ENCODE measurements around the gene DIP2C.
"Not testable (repeated sequence)": the region's sequence is repeated elsewhere in the genome, so short reads cannot be mapped to it uniquely, and the experiment has no call there.

The DIP2C gene

DNA sequence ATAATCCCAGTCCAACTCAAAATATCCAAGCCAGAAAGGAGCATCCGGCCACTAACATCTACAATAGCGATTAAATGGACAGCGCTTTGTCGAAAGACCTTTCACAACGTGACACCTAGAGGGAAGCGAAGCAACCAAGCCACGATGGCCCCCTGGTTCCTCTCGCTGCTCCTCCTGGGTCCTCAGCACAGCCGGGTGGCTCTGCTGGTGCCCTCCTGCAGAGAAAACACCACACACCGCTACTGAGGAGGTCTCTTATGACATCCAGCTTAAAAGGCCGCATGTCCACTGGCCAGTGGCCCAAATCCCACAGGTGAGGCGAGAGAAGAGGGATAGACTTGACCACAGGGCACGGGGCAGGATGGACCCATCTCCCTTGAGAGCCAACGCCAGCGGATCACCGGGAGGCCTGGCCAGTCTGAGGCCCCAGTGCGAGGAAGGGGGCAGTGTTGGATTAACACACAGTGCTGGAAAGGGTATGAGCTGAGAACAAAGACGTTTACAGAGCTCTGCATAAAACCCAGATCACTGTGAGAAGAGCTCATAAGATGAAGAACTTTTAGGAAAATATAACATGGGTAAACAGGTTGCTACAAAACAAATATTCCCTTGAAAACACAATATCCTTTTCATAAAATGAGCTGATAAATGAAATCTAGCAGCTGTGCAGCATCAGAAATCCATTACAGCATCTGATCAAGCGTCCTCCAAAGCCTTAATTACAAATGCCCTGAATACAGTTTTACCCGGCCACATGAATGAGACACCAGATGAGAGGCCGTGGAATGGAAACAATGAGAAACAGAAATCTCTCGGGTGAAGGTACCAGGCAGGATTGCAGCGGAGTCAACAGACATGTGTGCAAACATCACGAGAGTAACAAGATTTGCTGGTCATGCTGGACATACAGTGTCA, 236.7 kb downstream of the DIP2C start:
- DNase-seq (ENCODE audit: low read depth), result no peak
- TF ChIP-seq, protein P1, sequence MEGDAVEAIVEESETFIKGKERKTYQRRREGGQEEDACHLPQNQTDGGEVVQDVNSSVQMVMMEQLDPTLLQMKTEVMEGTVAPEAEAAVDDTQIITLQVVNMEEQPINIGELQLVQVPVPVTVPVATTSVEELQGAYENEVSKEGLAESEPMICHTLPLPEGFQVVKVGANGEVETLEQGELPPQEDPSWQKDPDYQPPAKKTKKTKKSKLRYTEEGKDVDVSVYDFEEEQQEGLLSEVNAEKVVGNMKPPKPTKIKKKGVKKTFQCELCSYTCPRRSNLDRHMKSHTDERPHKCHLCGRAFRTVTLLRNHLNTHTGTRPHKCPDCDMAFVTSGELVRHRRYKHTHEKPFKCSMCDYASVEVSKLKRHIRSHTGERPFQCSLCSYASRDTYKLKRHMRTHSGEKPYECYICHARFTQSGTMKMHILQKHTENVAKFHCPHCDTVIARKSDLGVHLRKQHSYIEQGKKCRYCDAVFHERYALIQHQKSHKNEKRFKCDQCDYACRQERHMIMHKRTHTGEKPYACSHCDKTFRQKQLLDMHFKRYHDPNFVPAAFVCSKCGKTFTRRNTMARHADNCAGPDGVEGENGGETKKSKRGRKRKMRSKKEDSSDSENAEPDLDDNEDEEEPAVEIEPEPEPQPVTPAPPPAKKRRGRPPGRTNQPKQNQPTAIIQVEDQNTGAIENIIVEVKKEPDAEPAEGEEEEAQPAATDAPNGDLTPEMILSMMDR (IDR thresholded peaks at IDR 0.05; ENCODE audit: low read length, missing control alignments), result no peak
- no peak overlapping the region for H3K4me3 ChIP-seq (replicated peaks; ENCODE audit: low read depth, low read length)

- no peak for DNase-seq (ENCODE audit: low read depth)
- H3K4me3 ChIP-seq (replicated peaks; ENCODE audit: low read depth, low read length), result no peak overlapping the region
- TF ChIP-seq, protein P1 (IDR thresholded peaks at IDR 0.05; ENCODE audit: low read length, missing control alignments), result no peak
Measured at GRCh38 chr10:451856-452255, 237.6 kb downstream of the DIP2C start.

DNA sequence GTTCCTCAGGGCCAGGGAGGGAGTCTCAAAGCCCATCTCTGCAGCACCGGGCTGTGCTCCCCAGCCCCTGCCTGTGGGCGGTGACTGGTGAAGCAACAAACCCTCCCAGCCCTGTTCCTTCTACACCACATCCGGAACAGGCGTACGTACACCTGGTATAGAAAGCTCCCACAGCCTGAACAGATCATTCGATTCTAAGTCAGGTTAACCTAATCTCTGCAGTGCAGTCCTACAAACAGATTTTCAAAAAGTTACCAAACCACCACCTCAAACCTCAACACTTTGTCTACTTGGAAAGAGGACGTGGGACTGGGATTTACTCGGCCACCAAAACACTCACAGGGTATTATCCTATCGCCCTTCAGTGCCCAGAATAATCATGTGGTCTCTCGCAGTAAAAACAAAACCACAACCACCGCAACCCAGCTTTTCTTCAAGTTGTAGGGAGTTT, 238.4 kb downstream of the DIP2C start:
- no peak for DNase-seq (ENCODE audit: low read depth)
- no peak overlapping the region for H3K4me3 ChIP-seq (replicated peaks; ENCODE audit: low read depth, low read length)
- TF ChIP-seq, protein P1 (IDR thresholded peaks at IDR 0.05; ENCODE audit: low read length, missing control alignments), result no peak

- no peak for DNase-seq (ENCODE audit: low read depth)
- no peak overlapping the region for H3K4me3 ChIP-seq (replicated peaks; ENCODE audit: low read depth, low read length)
- TF ChIP-seq, protein P1 (IDR thresholded peaks at IDR 0.05; ENCODE audit: low read length, missing control alignments), result no peak
Measured at GRCh38 chr10:450463-450862, 239.0 kb downstream of the DIP2C start.

GRCh38 chr10:449331-449730, 240.1 kb downstream of the DIP2C start:
- not testable (repeated sequence) for H3K4me3 ChIP-seq (replicated peaks; ENCODE audit: low read depth, low read length)
- peak; percentile 31 for DNase-seq (ENCODE audit: low read depth)

DNA sequence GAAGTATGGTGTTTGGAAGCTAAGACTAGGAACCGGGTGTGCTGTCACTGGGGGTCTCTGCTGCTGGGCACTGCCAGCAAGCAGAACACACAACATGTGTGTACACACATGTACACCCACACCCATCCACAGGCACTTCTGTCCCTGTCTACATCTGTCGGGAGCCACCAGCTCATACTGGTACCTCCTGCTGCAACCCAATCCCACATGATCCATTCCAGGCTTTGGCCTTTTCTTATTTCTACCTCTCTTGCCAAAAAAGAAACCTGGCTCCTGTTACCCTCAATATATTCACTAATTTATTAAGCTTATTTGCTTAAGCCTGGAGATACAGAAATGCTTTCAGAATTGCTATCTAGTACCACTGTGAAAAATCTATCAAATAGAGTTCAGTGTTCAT, 246.0 kb downstream of the DIP2C start:
- TF ChIP-seq, protein P1 (IDR thresholded peaks at IDR 0.05; ENCODE audit: low read length, missing control alignments), result no peak
- H3K4me3 ChIP-seq (replicated peaks; ENCODE audit: low read depth, low read length), result no peak overlapping the region
- no peak for DNase-seq (ENCODE audit: low read depth)

GRCh38 chr10:442209-442608, 247.3 kb downstream of the DIP2C start:
- no peak overlapping the region for H3K4me3 ChIP-seq (replicated peaks; ENCODE audit: low read depth, low read length)
- TF ChIP-seq, protein P1 (IDR thresholded peaks at IDR 0.05; ENCODE audit: low read length, missing control alignments), result no peak
- DNase-seq (ENCODE audit: low read depth), result no peak

Data from fibroblast of pulmonary artery (primary cell).